Measurements from ENCODE around the gene NKAIN2.

Gene NKAIN2

GRCh38 chr6:124356811-124357210 is 553.1 kb downstream of the NKAIN2 start:
- H3K4me3 ChIP-seq (ENCODE audit: low read depth, low read length), result no peak overlapping the region

GRCh38 chr6:124368131-124368530 is 564.5 kb downstream of the NKAIN2 start:
- no peak for TF ChIP-seq CTCF (IDR thresholded peaks at IDR 0.05; ENCODE audit: low read depth, low read length)
- no peak overlapping the region for H3K4me3 ChIP-seq (ENCODE audit: low read depth, low read length)

More at GRCh38 chr6:124356811-124357210, 553.1 kb downstream of the NKAIN2 start:
- TF ChIP-seq CTCF (IDR thresholded peaks at IDR 0.05; ENCODE audit: low read depth, low read length), result no peak

GRCh38 chr6:124371974-124372475 is 568.4 kb downstream of the NKAIN2 start:
- TF ChIP-seq CTCF (IDR thresholded peaks at IDR 0.05; ENCODE audit: low read depth, low read length), result no peak
- H3K4me3 ChIP-seq (ENCODE audit: low read depth, low read length), result no peak overlapping the region

- no peak for TF ChIP-seq CTCF (IDR thresholded peaks at IDR 0.05; ENCODE audit: low read depth, low read length)
- H3K4me3 ChIP-seq (ENCODE audit: low read depth, low read length), result no peak overlapping the region
Observed at GRCh38 chr6:124373386-124373785, 569.7 kb downstream of the NKAIN2 start.

- H3K4me3 ChIP-seq (ENCODE audit: low read depth, low read length), result no peak overlapping the region
- no peak for TF ChIP-seq CTCF (IDR thresholded peaks at IDR 0.05; ENCODE audit: low read depth, low read length)
Observed at GRCh38 chr6:124389127-124389526, 585.5 kb downstream of the NKAIN2 start.

GRCh38 chr6:124393536-124393935 is 589.9 kb downstream of the NKAIN2 start:
- no peak for TF ChIP-seq CTCF (IDR thresholded peaks at IDR 0.05; ENCODE audit: low read depth, low read length)
- no peak overlapping the region for H3K4me3 ChIP-seq (ENCODE audit: low read depth, low read length)

GRCh38 chr6:124396361-124396760 is 592.7 kb downstream of the NKAIN2 start:
- TF ChIP-seq CTCF (IDR thresholded peaks at IDR 0.05; ENCODE audit: low read depth, low read length), result no peak

More at GRCh38 chr6:124396361-124396760, 592.7 kb downstream of the NKAIN2 start:
- no peak overlapping the region for H3K4me3 ChIP-seq (ENCODE audit: low read depth, low read length)
